Endothelial cell of umbilical vein (primary cell): Measurements from ENCODE around the gene ANKRD60. TPM values are rescaled to one million over a fixed set of nuclear protein-coding genes. Genes with fewer than 3 reads are reported as not detected.

Experiments used
- BruUV-seq: library from RNA; stranded (reverse); fragments of 400-500 nt; replicated peaks from 2 replicates; lab custom pipeline; 2021; lab: Mats Ljungman, UMichigan
- CTCF ChIA-PET: fragments of 300-600, 350-600 bp; sonication (Branson Sonifier 250); formaldehyde crosslinking; loops from one replicate; lab custom pipeline; 2021; ENCODE audit warnings: antibody characterized with exemption, inconsistent platforms; lab: Charles Lee
- POLR2A ChIA-PET: fragments of 300-600, 350-600 bp; sonication (Branson Sonifier 250); formaldehyde crosslinking; loops from one replicate; lab custom pipeline; 2021; ENCODE audit warnings: antibody characterized with exemption, inconsistent platforms; lab: Charles Lee
- DNase-seq: peaks from one replicate; pipeline ENCODE4 v3.0.0-alpha.2; 2011; ENCODE audit warnings: low read depth, low spot score
- FAIRE-seq: peaks from 2 replicates; lab custom pipeline; 2011; peaks lifted over from hg19 to GRCh38; lab: Jason Lieb, UNC
- H2AFZ ChIP-seq: 2 replicates; pipeline ENCODE4 v1.6.0; 2012; ENCODE audit warnings: low read depth, low read length, control low read depth, inconsistent platforms
- H3K27ac ChIP-seq: 2 replicates; pipeline ENCODE4 v1.5.1; 2011; ENCODE audit warnings: low read depth, mild to moderate bottlenecking, control low read depth, low read length, moderate library complexity; ENCODE audit not compliant: insufficient read depth
- H3K27me3 ChIP-seq, 2 experiments: 2 replicates each; pipeline versions ENCODE4 v1.6.0 to v1.6.1; 2011; ENCODE audit warnings: low read length in 2 of 2, mixed read lengths in 1 of 2; ENCODE audit not compliant: control insufficient read depth in 2 of 2, insufficient read depth in 2 of 2
- H3K36me3 ChIP-seq, 2 experiments: 2 replicates in 1 of 2; 3 replicates in 1 of 2; pipeline ENCODE4 v1.5.1; 2011; ENCODE audit warnings: low read length in 2 of 2, mild to moderate bottlenecking in 1 of 2, moderate library complexity in 1 of 2; ENCODE audit not compliant: control insufficient read depth in 2 of 2, insufficient read depth in 2 of 2; ENCODE audit errors: extremely low read depth in 1 of 2
- H3K4me1 ChIP-seq: 3 replicates; pipeline ENCODE4 v1.5.1; 2011; ENCODE audit warnings: mild to moderate bottlenecking, low read length; ENCODE audit not compliant: control insufficient read depth, insufficient read depth; ENCODE audit errors: extremely low read depth
- H3K4me2 ChIP-seq: 2 replicates; pipeline ENCODE4 v1.6.1; 2011; ENCODE audit warnings: low read length, control low read depth, mixed read lengths; ENCODE audit not compliant: insufficient read depth
- H3K4me3 ChIP-seq, 3 experiments: fragments of 200-600 bp in 1 of 3; sonication (generic), shearing (Covaris generic) in 1 of 3; replicated peaks in 1 of 3; 2 replicates each; pipeline ENCODE4 v1.5.1; 2011 to 2016; ENCODE audit warnings: control low read depth in 3 of 3, low read length in 3 of 3, mild to moderate bottlenecking in 2 of 3, inconsistent platforms in 1 of 3, low read depth in 1 of 3, moderate library complexity in 1 of 3; ENCODE audit not compliant: insufficient read depth in 1 of 3
- H3K79me2 ChIP-seq: 2 replicates; pipeline ENCODE4 v1.6.0; 2012; ENCODE audit warnings: low read length, inconsistent platforms; ENCODE audit not compliant: control insufficient read depth, insufficient read depth
- H3K9ac ChIP-seq: replicated peaks from 2 replicates; pipeline ENCODE3; 2011; ENCODE audit warnings: low read length, control low read depth; ENCODE audit not compliant: insufficient read depth; ENCODE audit errors: extremely low read depth
- H3K9me1 ChIP-seq: replicated peaks from 3 replicates; pipeline ENCODE4 v1.6.0; 2011; ENCODE audit warnings: mild to moderate bottlenecking, low read length; ENCODE audit not compliant: control insufficient read depth, insufficient read depth; ENCODE audit errors: extremely low read depth
- H3K9me3 ChIP-seq: replicated peaks from 2 replicates; pipeline ENCODE4 v1.5.1; 2012; ENCODE audit warnings: low read length, inconsistent platforms; ENCODE audit not compliant: control insufficient read depth, insufficient read depth
- H4K20me1 ChIP-seq: replicated peaks from 2 replicates; pipeline ENCODE3; 2011; ENCODE audit warnings: mild to moderate bottlenecking, low read length; ENCODE audit not compliant: control insufficient read depth, insufficient read depth; ENCODE audit errors: extremely low read depth
- FOS ChIP-seq: IDR thresholded peaks from 2 replicates; pipeline ENCODE4 v1.6.1; 2011; ENCODE audit warnings: mild to moderate bottlenecking, low read length, moderate library complexity, borderline replicate concordance; ENCODE audit not compliant: insufficient read depth
- GATA2 ChIP-seq: IDR thresholded peaks from 2 replicates; pipeline ENCODE4 v1.7.0; 2011; ENCODE audit warnings: low read depth, mild to moderate bottlenecking, moderate library complexity, mixed read lengths, low read length; ENCODE audit not compliant: insufficient read length, insufficient read depth
- JUN ChIP-seq: IDR thresholded peaks from 2 replicates; pipeline ENCODE4 v1.6.1; 2011; ENCODE audit warnings: borderline replicate concordance, low read depth; ENCODE audit not compliant: insufficient read length, insufficient read depth
- MYC ChIP-seq: IDR thresholded peaks from one replicate; pipeline ENCODE4 v1.6.1; 2011; ENCODE audit warnings: mild to moderate bottlenecking, low read depth, low read length
- POLR2A ChIP-seq: IDR thresholded peaks from 2 replicates; pipeline ENCODE4 v1.6.1; 2012; ENCODE audit warnings: low read depth, mild to moderate bottlenecking, control low read depth, low read length
- dilution Hi-C: fragments of 300-500 bp; cut with MboI; formaldehyde crosslinking; loops from one replicate; pipeline ENCODE4 v1.15.0; 2019; ENCODE audit warnings: low sequenced_read_pairs; ENCODE audit not compliant: extremely low pct_ligation_motif_present
- intact Hi-C: fragments of 100-400 bp; cut with micrococcal nuclease; formaldehyde crosslinking; loops from one replicate; pipeline ENCODE4 v1.10.0; 2022
- polyA plus RNA-seq, 4 experiments: library from polyadenylated mRNA; depleted of rRNA in 3 of 4; stranded (reverse) in 3 of 4; unstranded in 1 of 4; fragments of >200 nt; gene quantifications; 2 replicates each; pipeline versions ENCODE4 v1.2.1 to v1.2.3, GENCODE V29; 2011 to 2012; ENCODE audit warnings: missing spikeins in 1 of 4
- total RNA-seq: library from RNA; stranded (reverse); gene quantifications from 2 replicates; pipeline ENCODE4 v1.2.3, GENCODE V29; 2021
- TF ChIP-seq, protein P1 (sequence below): IDR thresholded peaks from 2 replicates; pipeline ENCODE4 v1.6.1; 2011; ENCODE audit not compliant: insufficient read depth, insufficient read length

The ANKRD60 gene
- total and polyA plus RNA-seq, 2 donors (not counting 3 experiments of a cell fraction or from before 2014, with no cell fraction given) = not detected

DNA sequence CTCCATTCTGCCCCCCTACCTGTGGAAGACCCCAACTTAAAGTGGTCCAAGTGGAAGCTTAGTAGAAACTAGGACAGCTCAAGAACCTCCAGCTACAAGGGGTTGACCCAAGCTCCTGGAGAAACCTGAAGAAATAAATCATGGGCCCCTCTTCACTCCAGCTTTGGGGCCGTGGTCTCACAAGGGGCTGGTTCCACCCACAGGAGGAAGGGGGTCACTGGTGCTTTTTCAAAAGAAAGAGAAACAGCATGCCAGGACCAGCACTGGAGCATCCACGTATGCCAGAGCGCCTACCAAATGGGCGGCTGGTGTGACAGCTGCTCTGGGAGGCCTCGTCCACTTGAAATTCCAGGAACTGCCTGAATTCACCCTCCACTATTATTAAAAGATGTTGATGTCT lies 14.4 kb upstream of the ANKRD60 start:
- H3K4me1 ChIP-seq = no peaks in the 10 kb centered on the region
- no peak overlapping the region for H3K27ac ChIP-seq
- no peak overlapping the region for H3K9ac ChIP-seq
- BruUV-seq = no TSS peak
- H3K27me3 ChIP-seq = no peaks in the 10 kb centered on the region
- no peak overlapping the region for H2AFZ ChIP-seq
- TF ChIP-seq GATA2 (no peak), FOS (no peak), MYC (no peak), POLR2A (no peak), JUN (no peak)
- TF ChIP-seq, protein P1, sequence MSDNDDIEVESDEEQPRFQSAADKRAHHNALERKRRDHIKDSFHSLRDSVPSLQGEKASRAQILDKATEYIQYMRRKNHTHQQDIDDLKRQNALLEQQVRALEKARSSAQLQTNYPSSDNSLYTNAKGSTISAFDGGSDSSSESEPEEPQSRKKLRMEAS = no peak
- ChIA-PET POLR2A (no interaction called here), CTCF (interaction anchor here (1.1 kb wide), 1 partner anchor 204 kb away, joined by 3 read pairs; no protein-coding TSS in a partner anchor)
- H3K9me3 ChIP-seq = no peaks in the 10 kb centered on the region
- intact Hi-C loops (no loop called here), dilution Hi-C loops (loop anchor here (25.0 kb wide), 3 partner anchors 219 to 594 kb away; partner anchors contain the start of gene STX16)
- no peak overlapping the region for H3K4me2 ChIP-seq
- H3K79me2 ChIP-seq = no peaks in the 10 kb centered on the region
- H3K36me3 ChIP-seq = peaks cover 11 to 25% of the 10 kb centered on the region in 2 experiments
- DNase-seq (no peak), FAIRE-seq (no peak)
- H3K4me3 ChIP-seq = no peak overlapping the region
- H3K9me1 ChIP-seq = no peaks in the 10 kb centered on the region
- H4K20me1 ChIP-seq = no peaks in the 10 kb centered on the region

DNA sequence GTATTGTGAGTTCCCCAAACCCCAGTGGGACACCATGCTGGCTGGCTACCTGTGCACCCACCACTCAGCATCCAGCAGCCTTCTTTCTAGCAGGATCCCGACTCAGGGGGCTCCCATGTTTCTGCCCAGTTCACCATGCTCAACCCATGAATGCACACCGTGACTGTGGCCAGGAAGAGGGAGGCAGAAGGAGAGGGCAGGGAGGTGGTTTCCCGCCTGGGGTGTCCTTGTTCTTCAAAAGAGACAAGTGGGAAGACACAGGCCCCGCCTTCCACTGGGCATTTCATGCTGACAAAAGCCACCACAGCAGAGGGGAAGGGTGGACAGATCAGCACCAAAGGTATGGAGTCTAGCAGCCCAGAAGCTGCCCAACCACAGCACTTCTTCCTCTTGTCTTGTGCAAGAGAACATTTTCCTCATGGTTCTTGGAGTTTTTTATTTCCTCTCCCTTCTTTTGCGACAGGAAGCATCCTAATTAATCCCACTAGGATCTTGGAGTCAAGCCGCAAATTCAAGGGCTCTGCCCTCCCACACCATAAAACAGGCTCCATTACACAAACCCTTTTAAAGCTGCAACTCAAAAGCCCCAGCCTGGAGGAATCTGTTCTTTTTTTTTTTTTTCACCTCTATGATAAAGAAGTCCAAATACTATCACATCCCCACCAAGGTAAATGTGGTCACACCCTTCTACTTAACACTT lies 13.5 kb upstream of the ANKRD60 start:
- Histone ChIP-seq H3K9me1 (no peaks in the 10 kb centered on the region), H2AFZ (no peak overlapping the region)
- POLR2A ChIA-PET = no interaction called here

More for the DNA sequence above, 13.5 kb upstream of the ANKRD60 start:
- intact Hi-C loops = no loop called here
- Histone ChIP-seq H3K9ac (no peak overlapping the region), H3K9me3 (no peaks in the 10 kb centered on the region), H4K20me1 (no peaks in the 10 kb centered on the region), H3K27ac (no peak overlapping the region), H3K4me2 (no peak overlapping the region), H3K79me2 (no peaks in the 10 kb centered on the region), H3K27me3 (no peaks in the 10 kb centered on the region), H3K4me3 (no peak overlapping the region), H3K36me3 (peaks cover 7 to 20% of the 10 kb centered on the region in 2 experiments), H3K4me1 (peaks cover 7% of the 10 kb centered on the region)
- FAIRE-seq (no peak), DNase-seq (no peak)
- BruUV-seq = no TSS peak
- no peak for TF ChIP-seq POLR2A
- TF ChIP-seq FOS = no peak
- TF ChIP-seq, protein P1 = no peak
- dilution Hi-C loops = loop anchor here (25.0 kb wide), 3 partner anchors 220 to 595 kb away; partner anchors contain the start of gene STX16
- CTCF ChIA-PET = no interaction called here
